Keratinocyte (primary cell): Measurements from ENCODE around the gene HHIP. TPM values are rescaled to one million over a fixed set of nuclear protein-coding genes. Genes with fewer than 3 reads are reported as not detected.
A peak's percentile ranks its signal among the peaks of the same experiment; 100 is the strongest.

ENCODE experiments used
- DNase-seq: peaks from one replicate; pipeline ENCODE4 v3.0.0-alpha.2; 2011; ENCODE audit warnings: low read depth, missing footprints, low spot score
- FAIRE-seq: peaks from 2 replicates; lab custom pipeline; 2011; peaks lifted over from hg19 to GRCh38; lab: Jason Lieb, UNC
- H2AFZ ChIP-seq: 2 replicates; pipeline ENCODE4 v1.6.0; 2012; ENCODE audit warnings: low read length, control low read depth, inconsistent platforms; ENCODE audit not compliant: control insufficient read depth
- H3K27ac ChIP-seq: 2 replicates; pipeline ENCODE4 v1.5.1; 2011; ENCODE audit warnings: low read length; ENCODE audit not compliant: control insufficient read depth, insufficient read depth
- H3K27me3 ChIP-seq: 3 replicates; pipeline ENCODE4 v1.6.0; 2011; ENCODE audit warnings: low read length; ENCODE audit not compliant: control insufficient read depth, insufficient read depth; ENCODE audit errors: extremely low read depth
- H3K36me3 ChIP-seq, 2 experiments: 2 replicates in 1 of 2; 3 replicates in 1 of 2; pipeline ENCODE4 v1.5.1; 2011; ENCODE audit warnings: low read length in 2 of 2, mild to moderate bottlenecking in 1 of 2; ENCODE audit not compliant: control insufficient read depth in 2 of 2, insufficient read depth in 2 of 2; ENCODE audit errors: extremely low read depth in 1 of 2
- H3K4me1 ChIP-seq: 3 replicates; pipeline ENCODE4 v1.5.1; 2011; ENCODE audit warnings: low read length; ENCODE audit not compliant: control insufficient read depth, insufficient read depth; ENCODE audit errors: extremely low read depth
- H3K4me2 ChIP-seq: 3 replicates; pipeline ENCODE4 v1.6.0; 2011; ENCODE audit warnings: low read depth, low read length; ENCODE audit not compliant: control insufficient read depth, insufficient read depth; ENCODE audit errors: extremely low read depth
- H3K4me3 ChIP-seq, 3 experiments: fragments of 200-600 bp in 1 of 3; sonication (generic) in 1 of 3; 2 replicates in 2 of 3; 3 replicates in 1 of 3; pipeline ENCODE4 v1.5.1; 2011 to 2016; ENCODE audit warnings: low read length in 3 of 3, mild to moderate bottlenecking in 3 of 3, control low read depth in 2 of 3, inconsistent platforms in 1 of 3, low read depth in 1 of 3, mixed read lengths in 1 of 3, mixed run types in 1 of 3, moderate library complexity in 1 of 3; ENCODE audit not compliant: control insufficient read depth in 2 of 3, insufficient read depth in 2 of 3; ENCODE audit errors: extremely low read depth in 1 of 3
- H3K79me2 ChIP-seq: 2 replicates; pipeline ENCODE4 v1.6.0; 2012; ENCODE audit warnings: low read length; ENCODE audit not compliant: control insufficient read depth, insufficient read depth
- H3K9ac ChIP-seq: 3 replicates; pipeline ENCODE4 v1.6.0; 2011; ENCODE audit warnings: low read length; ENCODE audit not compliant: control insufficient read depth, insufficient read depth; ENCODE audit errors: extremely low read depth
- H3K9me1 ChIP-seq: 3 replicates; pipeline ENCODE4 v1.6.0; 2011; ENCODE audit warnings: low read length; ENCODE audit not compliant: control insufficient read depth, insufficient read depth; ENCODE audit errors: extremely low read depth
- H3K9me3 ChIP-seq: 2 replicates; pipeline ENCODE4 v1.5.1; 2012; ENCODE audit warnings: low read depth, low read length; ENCODE audit not compliant: control insufficient read depth
- H4K20me1 ChIP-seq: 3 replicates; pipeline ENCODE4 v1.6.0; 2011; ENCODE audit warnings: low read length; ENCODE audit not compliant: control insufficient read depth, insufficient read depth; ENCODE audit errors: extremely low read depth
- CTCF ChIP-seq, 3 experiments: IDR thresholded peaks in 1 of 3; conservative IDR thresholded peaks in 1 of 3; optimal IDR thresholded peaks in 1 of 3; 2 replicates in 2 of 3; 3 replicates in 1 of 3; pipeline versions ENCODE3 to v1.5.1; 2011; ENCODE audit warnings: low read length in 3 of 3, mild to moderate bottlenecking in 3 of 3, moderate library complexity in 2 of 3, control low read depth in 1 of 3, inconsistent platforms in 1 of 3; ENCODE audit not compliant: insufficient read depth in 2 of 3; ENCODE audit errors: extremely low read depth in 1 of 3
- EZH2 ChIP-seq: IDR thresholded peaks from one replicate; pipeline ENCODE4 v1.6.1; 2012; ENCODE audit warnings: inconsistent platforms, mild to moderate bottlenecking, low read length, moderate library complexity
- dilution Hi-C: fragments of 300-500 bp; cut with MboI; formaldehyde crosslinking; loops from one replicate; pipeline ENCODE4 v1.7.0; 2020; ENCODE audit warnings: low sequenced_read_pairs; ENCODE audit not compliant: extremely low pct_ligation_motif_present
- polyA plus RNA-seq, 5 experiments: library from polyadenylated mRNA; depleted of rRNA in 3 of 5; stranded (reverse) in 3 of 5; stranded (forward) in 1 of 5; unstranded in 1 of 5; fragments of >200 nt; gene quantifications; 1 replicate in 1 of 5; 2 replicates in 3 of 5; 3 replicates in 1 of 5; pipeline versions ENCODE4 v1.2.1 to v1.2.3, GENCODE V29; 2011 to 2012; ENCODE audit warnings: missing spikeins in 2 of 5, low read depth in 1 of 5, low replicate concordance in 1 of 5

Gene HHIP
- polyA plus RNA-seq, 1 donor (not counting 4 experiments of a cell fraction or from before 2014, with no cell fraction given) = 0.20 TPM

DNA sequence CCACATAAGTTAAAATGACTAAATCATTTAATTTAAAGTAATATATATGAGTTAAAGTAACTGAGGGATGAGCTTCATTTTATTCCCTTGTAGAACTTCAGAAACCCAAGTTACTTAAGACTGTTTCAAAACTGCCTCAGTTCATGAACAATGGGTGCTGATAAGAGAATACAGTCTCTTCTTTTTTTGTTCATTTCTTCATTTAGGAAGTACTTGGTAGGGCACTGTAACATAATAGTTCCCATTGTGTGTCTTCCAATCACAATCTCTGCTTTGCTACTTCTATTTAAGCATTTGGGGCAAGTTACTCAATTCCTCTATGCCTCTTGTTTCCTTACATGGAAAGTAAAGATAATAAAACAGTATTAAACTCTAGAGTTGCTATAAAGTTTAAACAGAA lies 50.4 kb downstream of the HHIP start:
- dilution Hi-C loops = no loop called here
- no peaks in the 10 kb centered on the region for H4K20me1 ChIP-seq
- no peaks in the 10 kb centered on the region for H3K79me2 ChIP-seq
- no peak overlapping the region for H3K4me2 ChIP-seq
- no peaks in the 10 kb centered on the region for H3K27me3 ChIP-seq
- DNase-seq = no peak
- FAIRE-seq = no peak
- TF ChIP-seq EZH2 (no peak), CTCF (optimal IDR thresholded peaks at IDR 0.05 in 1 of 3, IDR thresholded peaks at IDR 0.05 in 1 of 3, conservative IDR thresholded peaks at IDR 0.05 in 1 of 3; ENCODE audit: extremely low read depth in 1 of 3, insufficient read depth in 2 of 3, low read length in 3 of 3) (no peak)
- no peak overlapping the region for H3K9ac ChIP-seq
- H3K4me3 ChIP-seq = no peak overlapping the region
- H2AFZ ChIP-seq = no peak overlapping the region
- H3K4me1 ChIP-seq = peaks cover 23% of the 10 kb centered on the region
- no peak overlapping the region for H3K27ac ChIP-seq
- no peaks in the 10 kb centered on the region for H3K36me3 ChIP-seq
- no peaks in the 10 kb centered on the region for H3K9me1 ChIP-seq
- no peaks in the 10 kb centered on the region for H3K9me3 ChIP-seq

DNA sequence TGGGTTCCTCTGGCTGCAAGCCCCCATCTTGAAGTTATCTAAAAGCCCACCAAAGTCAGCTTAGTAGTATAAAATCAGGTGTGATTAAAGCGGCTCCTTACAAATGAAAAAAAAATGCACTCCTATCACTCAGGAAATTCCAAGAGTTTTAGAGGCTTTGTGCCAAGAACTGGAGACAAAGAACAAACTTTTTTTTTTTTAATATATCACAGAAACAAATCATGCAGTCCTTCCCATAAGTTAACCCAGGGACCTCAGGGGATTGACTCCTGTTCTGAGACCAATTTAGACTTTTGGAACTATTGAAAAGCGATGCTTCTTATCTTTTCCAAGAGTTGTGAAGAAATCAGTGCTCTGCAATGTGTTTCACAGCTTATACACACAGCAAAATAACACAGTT lies 53.6 kb downstream of the HHIP start:
- dilution Hi-C loops = no loop called here
- H4K20me1 ChIP-seq = no peaks in the 10 kb centered on the region
- H3K4me2 ChIP-seq = peak overlapping the region; percentile 51
- H3K4me3 ChIP-seq = peak overlapping the region in 1 of 3 experiments; percentile 18
- H3K9me3 ChIP-seq = no peaks in the 10 kb centered on the region
- H3K79me2 ChIP-seq = no peaks in the 10 kb centered on the region
- no peaks in the 10 kb centered on the region for H3K27me3 ChIP-seq
- no peak for TF ChIP-seq CTCF (optimal IDR thresholded peaks at IDR 0.05 in 1 of 3, IDR thresholded peaks at IDR 0.05 in 1 of 3, conservative IDR thresholded peaks at IDR 0.05 in 1 of 3; ENCODE audit: extremely low read depth in 1 of 3, insufficient read depth in 2 of 3, low read length in 3 of 3)
- TF ChIP-seq EZH2 = no peak
- DNase-seq = no peak
- peak overlapping the region; percentile 81 for H2AFZ ChIP-seq
- H3K4me1 ChIP-seq = peaks cover 23% of the 10 kb centered on the region
- no peak overlapping the region for H3K9ac ChIP-seq
- H3K36me3 ChIP-seq = no peaks in the 10 kb centered on the region
- FAIRE-seq = no peak
- no peak overlapping the region for H3K27ac ChIP-seq
- H3K9me1 ChIP-seq = no peaks in the 10 kb centered on the region
